ENCODE results near the gene TRAK1. TPM values are rescaled to one million over a fixed set of nuclear protein-coding genes. Genes with fewer than 3 reads are reported as not detected.

The TRAK1 gene
- total RNA-seq, 1 donor from 2014 or later = 58.4 TPM

DNA sequence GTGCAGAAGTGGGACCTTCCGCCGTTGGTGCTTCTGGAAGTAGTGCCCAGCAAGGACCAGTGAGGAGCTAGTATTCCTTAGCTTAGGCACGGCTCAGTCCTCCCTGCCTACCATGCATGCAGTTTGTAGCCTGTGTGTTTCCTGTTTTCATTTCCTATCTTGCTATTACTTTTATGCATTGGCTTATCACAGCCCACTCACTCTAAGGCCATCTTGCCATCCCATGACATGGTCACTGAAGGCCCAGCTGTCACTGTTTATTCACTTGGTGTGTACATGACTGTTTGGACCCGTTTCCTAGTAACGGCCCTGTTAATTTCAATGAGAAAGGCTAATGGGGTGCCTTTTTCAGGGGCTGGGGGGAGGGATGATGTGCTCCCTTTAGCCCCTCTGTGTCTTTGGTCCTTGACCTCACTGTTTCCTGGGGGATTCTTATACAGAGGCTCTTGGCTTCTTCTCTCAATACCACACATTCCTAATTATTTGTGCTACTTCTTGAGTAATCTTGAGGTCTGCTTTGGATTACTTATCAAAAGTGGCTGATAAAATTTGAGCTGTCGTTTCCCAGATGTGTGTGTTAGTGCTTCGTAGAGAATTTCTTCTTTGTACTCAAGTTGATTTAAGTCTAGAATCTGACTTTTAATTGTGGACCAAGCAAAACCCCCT lies 24.5 kb upstream of the TRAK1 start:
- intact Hi-C loops (cut with micrococcal nuclease) = loop anchor here (1.0 to 2.0 kb wide), 6 partner anchors 9 to 104 kb away; partner anchors contain the start of gene ULK4
- POLR2A ChIA-PET = interaction anchor here (0.6 to 4.7 kb wide), 19 partner anchors 9 to 519 kb away, joined by 3 to 47 read pairs (median 10); partner anchors contain the start of gene ULK4
- ATAC-seq (ENCODE audit: low read depth) (peak; percentile 54), DNase-seq (no peak)
- Mint-ChIP-seq H3K4me3 (peak overlapping the region; percentile 73), H3K9me3 (no peaks in the 10 kb centered on the region), H3K36me3 (ENCODE audit: low read depth) (peaks cover 3% of the 10 kb centered on the region), H3K27me3 (no peaks in the 10 kb centered on the region), H3K27ac (peak overlapping the region; percentile 94), H3K4me1 (peaks cover 88% of the 10 kb centered on the region)
- CTCF ChIA-PET = interaction anchor here (0.7 to 3.2 kb wide), 2 partner anchors 33 to 51 kb away, joined by 3 to 17 read pairs; no protein-coding TSS in a partner anchor
- TF ChIP-seq, protein P1, sequence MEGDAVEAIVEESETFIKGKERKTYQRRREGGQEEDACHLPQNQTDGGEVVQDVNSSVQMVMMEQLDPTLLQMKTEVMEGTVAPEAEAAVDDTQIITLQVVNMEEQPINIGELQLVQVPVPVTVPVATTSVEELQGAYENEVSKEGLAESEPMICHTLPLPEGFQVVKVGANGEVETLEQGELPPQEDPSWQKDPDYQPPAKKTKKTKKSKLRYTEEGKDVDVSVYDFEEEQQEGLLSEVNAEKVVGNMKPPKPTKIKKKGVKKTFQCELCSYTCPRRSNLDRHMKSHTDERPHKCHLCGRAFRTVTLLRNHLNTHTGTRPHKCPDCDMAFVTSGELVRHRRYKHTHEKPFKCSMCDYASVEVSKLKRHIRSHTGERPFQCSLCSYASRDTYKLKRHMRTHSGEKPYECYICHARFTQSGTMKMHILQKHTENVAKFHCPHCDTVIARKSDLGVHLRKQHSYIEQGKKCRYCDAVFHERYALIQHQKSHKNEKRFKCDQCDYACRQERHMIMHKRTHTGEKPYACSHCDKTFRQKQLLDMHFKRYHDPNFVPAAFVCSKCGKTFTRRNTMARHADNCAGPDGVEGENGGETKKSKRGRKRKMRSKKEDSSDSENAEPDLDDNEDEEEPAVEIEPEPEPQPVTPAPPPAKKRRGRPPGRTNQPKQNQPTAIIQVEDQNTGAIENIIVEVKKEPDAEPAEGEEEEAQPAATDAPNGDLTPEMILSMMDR (IDR thresholded peaks at IDR 0.05) = no peak

DNA sequence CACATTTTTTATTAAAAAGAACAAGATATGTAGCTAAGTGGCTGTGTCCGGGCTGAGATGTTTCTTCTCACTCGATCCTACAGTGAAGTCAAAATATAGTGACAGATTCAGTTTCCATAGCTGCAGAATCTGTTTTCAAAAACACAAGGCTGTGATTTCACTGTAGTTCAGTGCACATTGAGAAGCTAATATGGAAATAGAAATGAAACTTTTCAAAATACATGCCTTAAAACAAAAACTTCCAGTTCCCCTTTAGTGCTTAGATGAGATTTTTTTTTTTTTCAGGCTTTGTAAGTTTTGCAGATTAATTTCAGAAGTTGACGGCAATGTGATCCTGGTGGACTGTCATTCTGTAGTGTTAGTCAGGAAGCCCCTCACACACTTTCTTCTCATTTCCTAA lies 23.8 kb upstream of the TRAK1 start:
- Mint-ChIP-seq H3K27me3 (no peaks in the 10 kb centered on the region), H3K4me1 (peaks cover 88% of the 10 kb centered on the region), H3K27ac (peak overlapping the region; percentile 94), H3K9me3 (no peaks in the 10 kb centered on the region), H3K4me3 (peak overlapping the region; percentile 73), H3K36me3 (ENCODE audit: low read depth) (peaks cover 3% of the 10 kb centered on the region)
- DNase-seq (no peak), ATAC-seq (ENCODE audit: low read depth) (peak; percentile 73)
- POLR2A ChIA-PET = interaction anchor here (0.7 to 4.7 kb wide), 18 partner anchors 9 to 407 kb away, joined by 3 to 47 read pairs (median 8); partner anchors contain the start of gene ULK4
- intact Hi-C loops (cut with micrococcal nuclease) = loop anchor here (1.0 to 2.0 kb wide), 6 partner anchors 10 to 105 kb away; partner anchors contain the start of gene ULK4
- TF ChIP-seq, protein P1 (IDR thresholded peaks at IDR 0.05) = no peak
- CTCF ChIA-PET = interaction anchor here (0.7 to 3.2 kb wide), 2 partner anchors 33 to 52 kb away, joined by 3 to 17 read pairs; no protein-coding TSS in a partner anchor

DNA sequence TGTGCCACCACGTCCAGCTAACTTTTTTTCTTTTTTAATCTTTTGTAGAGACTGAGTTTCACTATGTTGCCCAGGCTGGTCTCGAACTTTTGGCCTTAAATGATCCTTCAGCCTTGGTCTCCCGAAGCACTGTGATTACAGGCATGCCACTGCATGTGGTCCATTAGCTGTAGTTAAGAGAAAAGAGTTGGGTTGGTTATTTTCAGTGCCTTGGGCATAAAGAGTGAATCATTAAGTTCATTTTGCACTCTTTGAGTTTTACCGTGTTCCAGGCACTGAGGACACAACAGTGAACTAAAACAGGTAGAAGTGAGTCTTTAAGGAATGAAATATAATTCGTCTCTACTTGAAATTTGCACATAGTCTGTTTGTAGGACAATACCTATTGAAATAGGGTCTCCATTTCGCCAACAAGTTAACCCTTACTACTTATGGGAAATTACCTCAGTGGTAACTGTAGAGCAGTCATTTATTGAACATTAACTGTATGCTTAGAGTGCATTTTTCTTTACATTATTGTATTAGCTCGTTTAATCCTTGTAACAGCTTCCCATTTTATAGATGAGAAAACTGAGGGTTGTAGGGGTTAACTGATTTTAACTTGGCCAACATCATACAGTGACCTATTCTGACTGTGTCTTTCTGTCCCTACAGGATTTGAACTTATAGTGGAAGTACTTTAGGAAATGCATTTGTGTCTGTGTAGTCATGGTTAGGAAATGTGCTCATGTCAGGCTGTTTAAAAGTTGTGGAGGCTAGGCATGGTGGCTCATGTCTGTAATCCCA lies 22.7 kb upstream of the TRAK1 start:
- no peak for ATAC-seq (ENCODE audit: low read depth)
- TF ChIP-seq, protein P1 (IDR thresholded peaks at IDR 0.05) = no peak
- Mint-ChIP-seq H3K36me3 (ENCODE audit: low read depth) (no peaks in the 10 kb centered on the region), H3K4me3 (peak overlapping the region; percentile 73), H3K27me3 (no peaks in the 10 kb centered on the region), H3K4me1 (peaks cover 90% of the 10 kb centered on the region), H3K9me3 (no peaks in the 10 kb centered on the region), H3K27ac (peak overlapping the region; percentile 94)
- ChIA-PET CTCF (interaction anchor here (1.3 to 3.2 kb wide), 2 partner anchors 31 to 56 kb away, joined by 4 to 17 read pairs; no protein-coding TSS in a partner anchor), POLR2A (interaction anchor here (0.6 to 4.7 kb wide), 10 partner anchors 8 to 106 kb away, joined by 3 to 47 read pairs (median 16); partner anchors contain the start of gene ULK4)
- DNase-seq = no peak
- intact Hi-C loops (cut with micrococcal nuclease) = no loop called here

DNA sequence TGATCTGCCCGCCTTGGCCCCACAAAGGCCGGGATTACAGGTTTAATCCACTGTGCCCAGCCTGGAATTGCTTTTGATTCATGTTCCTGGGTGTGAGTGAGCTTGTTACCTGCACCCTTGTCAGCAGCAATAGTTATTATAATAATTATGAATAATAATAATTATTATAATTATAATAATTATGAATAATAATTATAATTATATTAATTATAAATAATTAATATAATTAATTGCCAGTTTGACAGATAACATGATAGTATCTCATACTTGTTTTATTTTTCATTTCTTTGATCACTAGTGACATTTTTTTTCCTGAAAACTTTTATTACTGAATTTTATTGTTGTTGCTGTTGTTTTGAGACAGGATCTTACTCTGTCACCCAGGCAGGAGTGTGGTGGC lies 21.1 kb upstream of the TRAK1 start:
- TF ChIP-seq, protein P1 (IDR thresholded peaks at IDR 0.05) = no peak
- Mint-ChIP-seq H3K27me3 (no peaks in the 10 kb centered on the region), H3K36me3 (ENCODE audit: low read depth) (peaks cover 4% of the 10 kb centered on the region), H3K4me3 (no peak overlapping the region), H3K27ac (no peak overlapping the region), H3K9me3 (no peaks in the 10 kb centered on the region), H3K4me1 (peaks cover 89% of the 10 kb centered on the region)
- POLR2A ChIA-PET = interaction anchor here (1.3 to 4.2 kb wide), 2 partner anchors 57 to 58 kb away, joined by 3 to 34 read pairs; no protein-coding TSS in a partner anchor
- CTCF ChIA-PET = no interaction called here
- no peak for DNase-seq
- intact Hi-C loops (cut with micrococcal nuclease) = no loop called here
- no peak for ATAC-seq (ENCODE audit: low read depth)
